ENCODE data around the gene MCM9. TPM values are rescaled to one million over a fixed set of nuclear protein-coding genes. Genes with fewer than 3 reads are reported as not detected.

MCM9 gene
- total RNA-seq, 2 experiments from 2014 or later, result 18.4 to 21.3 TPM

- Mint-ChIP-seq H3K9me3 (no peaks in the 10 kb centered on the region), H3K4me3 (peak overlapping the region; percentile 91), H3K27me3 (no peaks in the 10 kb centered on the region), H3K27ac (peak overlapping the region; percentile 92), H3K4me1 (ENCODE audit: low read depth) (peaks cover 54% of the 10 kb centered on the region), H3K36me3 (ENCODE audit: low read depth) (peaks cover 43% of the 10 kb centered on the region)
- no peak for DNase-seq
- ChIA-PET CTCF (interaction anchor here (0.6 to 3.3 kb wide), 13 partner anchors 9 to 214 kb away, joined by 3 to 19 read pairs (median 4); partner anchors contain the start of gene MCM9), POLR2A (interaction anchor here (0.8 to 2.0 kb wide), 6 partner anchors 8 to 451 kb away, joined by 3 to 9 read pairs (median 3); partner anchors contain the start of gene MCM9)
- TF ChIP-seq CTCF (IDR thresholded peaks at IDR 0.05), result peak; percentile 59
- peak; percentile 13 for ATAC-seq
- intact Hi-C loops (cut with micrococcal nuclease), result no loop called here
Measured at GRCh38 chr6:118896339-118897136, 38.4 kb downstream of the MCM9 start.

GRCh38 chr6:118895859-118896258, 39.1 kb downstream of the MCM9 start:
- intact Hi-C loops (cut with micrococcal nuclease), result loop anchor here (2.0 kb wide), 1 partner anchor 51 kb away; no protein-coding TSS in a partner anchor
- ChIA-PET POLR2A (interaction anchor here (0.8 to 2.6 kb wide), 7 partner anchors 9 to 453 kb away, joined by 3 to 11 read pairs (median 3); partner anchors contain the start of gene MCM9), CTCF (interaction anchor here (0.8 to 3.3 kb wide), 13 partner anchors 9 to 331 kb away, joined by 3 to 19 read pairs (median 6); no protein-coding TSS in a partner anchor)
- H3K27ac Mint-ChIP-seq, result peak overlapping the region; percentile 92
- no peaks in the 10 kb centered on the region for H3K9me3 Mint-ChIP-seq
- TF ChIP-seq CTCF (IDR thresholded peaks at IDR 0.05), result no peak
- peaks cover 39% of the 10 kb centered on the region for H3K36me3 Mint-ChIP-seq (ENCODE audit: low read depth)
- ATAC-seq (no peak), DNase-seq (no peak)
- H3K27me3 Mint-ChIP-seq, result no peaks in the 10 kb centered on the region
- peaks cover 54% of the 10 kb centered on the region for H3K4me1 Mint-ChIP-seq (ENCODE audit: low read depth)
- H3K4me3 Mint-ChIP-seq, result peak overlapping the region; percentile 91

GRCh38 chr6:118895261-118895560, 39.7 kb downstream of the MCM9 start:
- Mint-ChIP-seq H3K36me3 (ENCODE audit: low read depth) (peaks cover 35% of the 10 kb centered on the region), H3K27ac (peak overlapping the region; percentile 95), H3K9me3 (no peaks in the 10 kb centered on the region), H3K4me3 (peak overlapping the region; percentile 91), H3K4me1 (ENCODE audit: low read depth) (peaks cover 52% of the 10 kb centered on the region), H3K27me3 (no peaks in the 10 kb centered on the region)
- no peak for ATAC-seq
- DNase-seq, result no peak
- intact Hi-C loops (cut with micrococcal nuclease), result loop anchor here (2.0 kb wide), 1 partner anchor 50 kb away; no protein-coding TSS in a partner anchor
- ChIA-PET POLR2A (interaction anchor here (0.8 to 2.7 kb wide), 11 partner anchors 9 to 453 kb away, joined by 3 to 13 read pairs (median 4); no protein-coding TSS in a partner anchor), CTCF (interaction anchor here (0.6 to 3.3 kb wide), 9 partner anchors 10 to 330 kb away, joined by 3 to 19 read pairs (median 4); partner anchors contain the start of gene FAM184A)
- no peak for TF ChIP-seq CTCF (IDR thresholded peaks at IDR 0.05)

- intact Hi-C loops (cut with micrococcal nuclease), result loop anchor here (2.0 to 5.0 kb wide), 4 partner anchors 50 to 187 kb away; partner anchors contain the start of gene FAM184A
- ATAC-seq (peak; percentile 19), DNase-seq (peak; percentile 73)
- H3K27me3 Mint-ChIP-seq, result no peaks in the 10 kb centered on the region
- peak overlapping the region; percentile 91 for H3K4me3 Mint-ChIP-seq
- H3K9me3 Mint-ChIP-seq, result no peaks in the 10 kb centered on the region
- H3K4me1 Mint-ChIP-seq (ENCODE audit: low read depth), result peaks cover 53% of the 10 kb centered on the region
- TF ChIP-seq CTCF (IDR thresholded peaks at IDR 0.05), result no peak
- peaks cover 31% of the 10 kb centered on the region for H3K36me3 Mint-ChIP-seq (ENCODE audit: low read depth)
- CTCF ChIA-PET, result interaction anchor here (0.6 to 3.3 kb wide), 13 partner anchors 10 to 329 kb away, joined by 3 to 19 read pairs (median 4); partner anchors contain the start of gene FAM184A
- H3K27ac Mint-ChIP-seq, result peak overlapping the region; percentile 95
- POLR2A ChIA-PET, result interaction anchor here (0.8 to 2.7 kb wide), 13 partner anchors 8 to 336 kb away, joined by 3 to 13 read pairs (median 4); no protein-coding TSS in a partner anchor
Measured at GRCh38 chr6:118894425-118895260, 40.3 kb downstream of the MCM9 start.

All from activated CD8-positive, alpha-beta T cell treated with anti-CD3 and anti-CD28 coated beads for 36 hours (primary cell).